IPS-NIHi11 (cell line): ENCODE results near the gene LSAMP.
"Not testable (repeated sequence)": the region's sequence is repeated elsewhere in the genome, so short reads cannot be mapped to it uniquely, and the experiment has no call there.

ENCODE experiments used
- DNase-seq: peaks from one replicate; pipeline ENCODE4 v3.0.0; 2012; ENCODE audit warnings: mixed read lengths, low spot score

LSAMP gene

GRCh38 chr3:116240261-116240660 lies 205.0 kb downstream of the LSAMP start:
- DNase-seq, result no peak

GRCh38 chr3:116238846-116239565 lies 206.3 kb downstream of the LSAMP start:
- no peak for DNase-seq

GRCh38 chr3:116233711-116234357 lies 211.5 kb downstream of the LSAMP start:
- no peak for DNase-seq

DNA sequence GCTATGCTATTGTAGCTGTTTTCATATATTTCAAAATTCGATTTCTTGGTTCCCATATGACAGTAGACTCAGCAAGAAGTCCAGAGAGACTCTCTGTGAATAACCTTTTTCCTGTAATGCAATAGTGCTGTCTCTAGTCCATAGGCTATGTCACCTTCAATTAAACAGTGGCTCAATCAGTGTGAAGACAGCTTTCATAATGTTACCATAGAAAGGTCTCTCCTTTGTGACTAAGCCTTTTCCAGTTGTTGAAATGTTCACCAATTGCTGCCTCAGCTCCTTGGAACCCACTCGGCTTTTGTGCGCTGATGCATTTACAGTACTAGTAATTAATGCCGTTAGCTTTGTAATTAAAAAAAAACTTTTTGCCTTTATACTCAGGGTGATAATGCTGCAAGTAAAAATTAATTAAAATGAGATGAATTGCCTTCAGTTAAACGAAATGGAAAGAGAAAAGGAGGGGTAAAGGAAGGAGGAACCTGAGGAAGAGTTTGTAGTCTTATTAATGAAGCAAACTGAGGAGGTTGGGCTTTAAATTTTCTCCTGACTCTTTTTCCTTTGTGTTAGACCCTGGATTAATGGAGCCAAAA lies 214.8 kb downstream of the LSAMP start:
- DNase-seq, result no peak

DNA sequence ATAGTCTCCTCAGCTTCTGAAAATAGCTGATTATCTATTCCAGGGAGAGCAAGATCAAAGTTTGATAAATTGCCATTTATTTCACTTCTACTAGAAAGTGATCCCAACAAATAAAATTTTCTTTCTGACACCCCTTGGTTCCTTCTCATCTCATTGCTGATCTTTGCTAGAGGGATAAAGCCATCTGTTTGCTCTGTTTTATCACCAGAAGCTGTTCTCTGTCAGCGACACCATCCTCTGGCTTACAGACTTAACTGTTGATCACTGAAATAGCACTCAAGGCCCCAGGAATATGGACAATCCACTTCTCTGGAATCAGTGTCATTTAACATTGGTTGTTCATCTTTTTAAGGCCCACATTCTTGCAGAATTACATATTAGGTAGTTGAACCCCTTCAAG lies 219.0 kb downstream of the LSAMP start:
- no peak for DNase-seq

DNA sequence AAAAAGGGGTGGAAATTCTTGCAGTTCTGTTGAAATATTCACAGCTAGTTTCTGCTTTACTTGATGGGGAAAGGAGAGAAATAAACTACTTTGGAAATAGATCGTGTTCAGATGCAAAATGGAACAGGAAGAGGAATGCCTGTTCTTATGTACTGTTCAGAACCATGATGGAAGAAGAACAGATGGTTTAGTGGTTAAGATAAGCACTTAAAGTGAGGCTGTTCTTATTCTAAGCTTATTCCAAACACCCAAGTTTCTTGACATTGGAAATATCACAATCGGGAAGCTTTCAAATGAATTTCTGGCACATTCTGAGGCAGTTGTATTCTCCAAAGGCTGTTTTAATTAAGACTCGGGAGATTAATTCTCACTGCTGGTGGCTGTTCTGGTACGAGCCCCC lies 228.5 kb downstream of the LSAMP start:
- no peak for DNase-seq

GRCh38 chr3:116211901-116212300 lies 233.4 kb downstream of the LSAMP start:
- DNase-seq, result no peak

GRCh38 chr3:116208830-116209229 lies 236.5 kb downstream of the LSAMP start:
- DNase-seq, result not testable (repeated sequence)

DNA sequence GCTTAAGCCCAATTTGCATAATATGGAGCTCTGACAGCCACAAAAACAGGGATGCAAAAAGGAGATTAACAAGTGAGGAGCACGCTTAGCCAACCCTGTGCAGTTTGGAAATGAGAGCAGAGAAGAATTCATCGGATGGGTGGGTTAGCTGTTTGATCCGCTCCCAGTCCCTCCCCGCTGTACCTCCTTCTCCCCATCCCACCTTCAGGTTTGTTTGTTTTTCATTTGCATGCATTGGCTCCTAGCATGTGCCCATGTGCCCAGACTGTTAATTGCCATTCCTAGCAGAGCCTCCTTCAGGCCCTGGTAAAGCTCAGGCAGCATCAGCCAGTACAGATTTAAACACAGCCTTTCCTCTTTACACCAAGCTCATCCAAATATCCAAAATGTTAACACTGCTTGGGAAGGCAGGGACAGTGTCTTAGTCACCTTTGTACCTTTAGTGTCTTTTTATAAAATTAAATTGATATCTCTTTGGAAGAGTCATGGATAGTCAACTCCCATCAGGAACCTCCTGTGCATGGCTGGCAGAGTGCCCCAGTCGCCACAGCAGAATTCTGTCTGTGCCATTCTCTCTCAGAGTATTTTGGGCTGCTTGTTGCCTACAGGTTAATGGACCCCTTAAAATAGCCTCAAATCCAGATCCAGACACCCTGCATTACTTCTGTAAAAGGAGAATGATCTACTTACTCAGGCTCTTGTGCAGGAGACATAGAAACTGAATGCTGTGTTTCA lies 244.2 kb downstream of the LSAMP start:
- no peak for DNase-seq

DNA sequence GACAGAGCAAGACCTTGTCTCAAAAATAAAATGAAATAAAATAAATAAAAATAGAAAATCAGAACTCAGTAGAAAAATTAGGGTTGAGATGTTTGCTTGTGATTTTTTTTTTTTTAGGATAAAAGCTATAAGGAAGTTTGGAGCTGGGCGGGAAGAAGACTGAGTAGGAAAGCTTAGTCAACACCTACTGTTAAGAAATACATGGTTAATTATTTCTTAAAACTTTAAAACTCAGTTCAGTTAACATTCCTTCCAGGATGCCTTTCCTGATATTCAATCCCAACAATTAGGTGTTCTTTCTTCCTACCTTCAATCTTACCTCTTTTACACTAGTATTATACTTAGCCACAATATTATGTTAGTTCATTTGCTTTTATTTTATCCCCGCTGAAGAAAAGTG lies 246.2 kb downstream of the LSAMP start:
- no peak for DNase-seq

DNA sequence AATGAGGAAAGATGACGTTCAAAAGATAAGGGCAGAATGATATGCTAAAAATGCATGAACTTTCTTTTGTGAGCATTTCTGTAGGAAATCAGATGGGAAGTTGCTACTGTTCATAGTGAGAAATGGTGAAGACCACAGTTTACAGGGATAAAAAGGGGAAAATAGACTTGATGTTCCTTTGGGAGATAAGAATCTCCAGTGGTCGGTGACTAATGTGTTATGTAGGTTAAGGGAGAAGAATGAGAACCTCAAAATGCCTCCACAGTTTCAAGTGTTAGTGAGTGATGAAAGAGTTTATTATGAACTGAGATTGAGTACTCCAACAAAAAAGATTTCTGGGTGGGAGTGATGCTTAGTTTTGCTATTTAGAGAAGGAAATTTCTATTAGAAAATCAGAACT lies 247.2 kb downstream of the LSAMP start:
- no peak for DNase-seq

DNA sequence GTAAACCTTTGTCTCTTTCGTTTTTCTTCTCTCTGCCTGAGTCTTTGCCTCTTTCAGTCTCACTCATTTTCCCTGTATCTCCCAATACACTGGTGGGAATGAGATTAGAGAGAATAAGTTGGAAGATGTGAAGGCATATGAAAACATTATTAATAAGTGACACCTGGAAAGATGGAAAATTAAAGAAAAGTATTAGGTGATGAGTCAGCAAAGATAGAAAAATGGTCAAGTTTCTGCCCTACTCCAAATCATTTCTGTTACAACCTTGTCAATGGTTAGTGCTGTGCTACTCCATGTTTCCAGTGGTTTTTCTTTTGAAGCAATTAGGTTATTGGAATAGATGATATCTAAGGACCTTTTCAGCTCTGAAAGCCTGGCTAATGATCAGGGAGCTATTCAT lies 252.8 kb downstream of the LSAMP start:
- DNase-seq, result no peak

DNA sequence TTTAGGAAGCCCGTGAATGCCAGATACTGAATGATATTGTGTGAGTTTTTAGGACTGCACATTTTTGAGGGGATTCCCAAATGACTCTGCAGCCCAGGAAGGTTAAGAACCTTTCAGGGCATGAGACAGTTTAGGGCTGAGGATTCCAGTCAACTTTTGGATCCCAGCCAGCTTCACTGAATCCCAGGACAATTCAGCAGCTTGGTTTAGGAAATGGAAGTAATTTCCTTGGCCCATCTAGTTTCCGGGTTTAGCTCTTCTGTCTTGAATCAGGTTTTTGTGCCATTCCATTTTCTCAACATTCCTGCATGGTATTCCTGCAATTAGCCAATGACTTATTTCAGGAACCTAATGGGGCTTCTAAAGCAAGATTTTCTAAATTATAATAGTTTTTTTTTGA lies 253.9 kb downstream of the LSAMP start:
- no peak for DNase-seq

DNA sequence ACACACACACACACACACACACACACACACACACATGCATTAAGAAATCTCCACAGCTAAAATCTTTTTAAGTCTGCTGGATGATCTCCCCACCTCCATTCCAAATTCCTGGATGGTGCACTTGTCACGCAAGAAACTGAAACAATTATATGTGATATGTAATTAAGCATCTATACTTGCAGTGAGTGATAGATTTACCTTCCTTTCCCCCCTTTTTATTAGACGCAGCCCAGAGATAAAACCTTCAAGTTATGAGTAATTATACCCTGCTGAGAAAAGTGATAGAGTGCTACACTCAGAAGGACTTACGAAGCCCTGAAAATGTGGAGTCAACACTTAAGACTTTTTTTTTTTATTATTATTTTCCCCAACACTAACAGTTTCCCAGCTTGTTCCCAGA lies 255.2 kb downstream of the LSAMP start:
- DNase-seq, result no peak

- DNase-seq, result no peak
These were observed 257.0 kb downstream of the LSAMP start for GRCh38 chr3:116188231-116188785.

DNA sequence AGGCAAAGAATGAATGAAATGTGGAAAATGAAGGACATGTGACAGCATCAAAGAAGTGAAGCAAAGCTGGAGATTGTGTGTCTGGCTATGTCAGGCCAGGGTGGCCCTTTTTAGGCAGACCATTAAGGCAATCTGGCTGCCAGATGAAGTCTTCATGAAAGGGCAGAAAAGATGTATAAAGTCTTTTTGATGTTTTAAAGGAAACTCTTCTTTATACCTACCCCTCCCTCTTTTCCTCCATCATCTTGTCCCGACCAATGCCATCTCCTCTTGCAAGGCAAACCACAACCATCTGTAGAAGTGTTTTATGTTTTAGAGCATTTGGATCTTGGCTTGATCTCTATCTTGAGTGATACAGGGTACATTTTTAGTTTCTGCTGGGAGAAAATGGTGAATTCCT lies 259.2 kb downstream of the LSAMP start:
- DNase-seq, result no peak

DNA sequence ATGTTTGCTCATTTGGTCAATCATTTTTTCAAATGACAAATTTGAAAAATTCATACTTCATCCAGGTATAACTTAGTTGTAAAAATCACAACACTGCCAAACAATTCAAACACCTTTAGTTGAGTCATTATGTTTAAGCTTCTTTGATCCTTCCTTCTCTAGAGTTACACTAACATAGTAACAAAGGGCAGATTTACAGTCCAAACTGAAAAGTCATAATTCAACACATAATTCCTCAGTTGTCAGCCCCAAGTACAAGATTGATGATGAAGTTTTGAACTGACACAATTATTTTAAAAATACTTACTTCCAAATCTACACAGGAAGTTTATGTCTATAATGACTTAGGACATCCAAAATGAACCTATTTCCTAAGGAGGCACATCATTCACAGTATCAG lies 264.1 kb downstream of the LSAMP start:
- no peak for DNase-seq

DNA sequence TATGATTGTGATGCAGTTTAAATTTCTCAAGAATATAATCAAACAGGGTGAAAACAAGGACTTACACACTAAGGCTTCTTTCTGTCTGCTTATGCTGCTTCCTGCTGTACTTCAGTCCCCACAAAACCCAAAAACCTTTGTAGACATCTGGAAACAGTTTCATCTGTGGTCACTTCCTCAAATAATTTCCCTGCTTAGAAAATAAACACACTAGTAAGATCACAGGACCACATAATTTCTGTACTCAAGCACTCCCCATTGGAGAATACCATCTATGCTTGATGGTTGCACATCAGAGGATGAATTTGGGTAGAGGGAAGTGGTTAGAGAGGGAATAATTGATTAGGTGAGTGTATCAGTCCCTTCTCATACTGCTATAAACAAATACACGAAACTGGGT lies 266.2 kb downstream of the LSAMP start:
- no peak for DNase-seq

- no peak for DNase-seq
These were observed 268.2 kb downstream of the LSAMP start for GRCh38 chr3:116176974-116177555.

- no peak for DNase-seq
These were observed 279.2 kb downstream of the LSAMP start for GRCh38 chr3:116166121-116166520.

- no peak for DNase-seq
These were observed 279.6 kb downstream of the LSAMP start for GRCh38 chr3:116165641-116166040.

- DNase-seq, result no peak
These were observed 280.2 kb downstream of the LSAMP start for GRCh38 chr3:116165135-116165534.
